HT-29 (cell line): ENCODE measurements around the gene PPP1R14B. TPM values are rescaled to one million over a fixed set of nuclear protein-coding genes. Genes with fewer than 3 reads are reported as not detected.

Experiments
- DNase-seq: peaks from one replicate; pipeline ENCODE4 v3.0.0-alpha.2; 2015; ENCODE audit warnings: low spot score
- total RNA-seq: library from RNA; depleted of rRNA; stranded (reverse); fragments of >200 nt; shearing (Covaris generic); gene quantifications from 2 replicates; pipeline ENCODE4 v1.2.3, GENCODE V29; 2014

The PPP1R14B gene
- total RNA-seq, 1 experiment from 2014 or later: 643 TPM

DNA sequence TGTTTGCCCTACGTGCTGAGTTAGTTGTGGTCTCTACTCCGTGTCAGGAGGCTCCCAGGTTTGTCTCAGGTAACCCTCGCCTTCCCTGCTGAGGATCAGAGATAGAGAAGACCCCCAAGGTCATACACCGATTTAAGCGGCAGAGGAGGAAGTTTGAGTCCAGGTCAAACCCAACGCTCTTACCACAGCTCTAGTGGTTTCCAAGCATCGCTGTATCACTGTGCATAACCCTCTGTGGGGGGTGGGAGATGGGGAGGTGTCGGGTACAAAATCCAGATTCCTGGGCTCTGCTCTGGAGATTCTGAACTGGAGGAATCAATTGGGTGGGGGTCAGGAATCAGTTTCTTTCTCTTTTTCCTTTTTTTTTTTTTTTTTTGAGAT lies 15.8 kb downstream of the PPP1R14B start:
- no peak for DNase-seq

GRCh38 chr11:64230171-64230984 lies 16.4 kb downstream of the PPP1R14B start, which contains the start of gene DNAJC4:
Gene DNAJC4, plus strand, starts transcription at chr11:64230548. Its CDS starts 307 bp downstream, at chr11:64230855.
- DNase-seq: peak; percentile 93

- no peak for DNase-seq
These were observed 17.0 kb downstream of the PPP1R14B start for GRCh38 chr11:64229744-64230170.

- no peak for DNase-seq
These were observed 17.5 kb downstream of the PPP1R14B start for GRCh38 chr11:64229090-64229743.

- no peak for DNase-seq
These were observed 19.3 kb downstream of the PPP1R14B start for GRCh38 chr11:64227405-64227956.

GRCh38 chr11:64226507-64227051 lies 20.2 kb downstream of the PPP1R14B start:
- peak; percentile 59 for DNase-seq

DNA sequence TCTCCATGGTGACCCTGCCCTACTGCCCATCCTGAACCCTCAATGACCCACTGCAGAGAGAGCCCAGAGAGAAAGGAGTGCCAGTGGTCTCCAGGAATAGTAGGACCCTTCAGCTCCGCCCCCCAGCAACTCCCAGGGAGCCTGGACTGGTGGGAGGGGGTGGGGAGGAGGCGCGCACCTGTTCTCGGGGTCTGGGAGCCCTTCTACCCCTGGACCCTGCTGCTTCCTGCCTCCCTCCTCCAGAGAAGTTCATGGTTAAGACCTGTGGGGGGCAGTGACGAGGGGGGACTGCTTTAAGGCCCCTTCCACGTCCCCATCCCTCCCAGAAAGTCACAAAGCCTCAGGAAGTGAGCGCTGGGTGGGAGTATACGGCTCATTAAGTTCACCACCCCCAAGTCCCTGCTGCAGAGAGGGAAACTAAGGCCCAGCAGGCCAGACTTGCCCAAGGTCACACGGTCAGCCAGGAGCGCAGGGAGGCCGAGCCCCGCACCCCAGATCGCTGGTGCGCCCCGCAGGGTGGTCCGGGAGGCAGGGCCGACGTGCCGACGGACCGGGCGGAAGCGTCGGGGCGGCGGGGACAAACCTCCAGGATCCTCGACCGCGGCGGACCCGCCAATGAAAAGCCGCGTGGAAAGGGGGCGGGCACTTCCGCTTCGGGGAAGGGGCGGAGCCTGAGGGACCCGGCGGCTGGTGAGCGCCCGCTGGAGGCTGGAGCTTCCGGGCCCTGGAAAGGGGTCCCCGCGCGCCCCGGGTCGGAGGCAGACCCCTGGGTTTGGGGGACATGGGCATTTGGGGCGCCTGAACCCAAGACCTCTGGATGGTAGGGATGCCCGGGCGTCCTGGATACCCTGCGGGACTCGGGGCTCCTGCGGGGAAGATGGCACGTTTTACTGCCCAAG lies 20.9 kb downstream of the PPP1R14B start, which contains the start of the genes NUDT22 and TRPT1:
Gene NUDT22 (plus strand): TSS at position 667 of the 899 bp plus-strand sequence. CDS start 379 bp downstream, outside the sequence.
Gene TRPT1 (minus strand): TSS at position 579 of the 899 bp plus-strand sequence. CDS start 326 bp downstream, at position 253.
- DNase-seq: peak; percentile 94

- no peak for DNase-seq
These were observed 21.7 kb downstream of the PPP1R14B start for GRCh38 chr11:64224891-64225607.

DNA sequence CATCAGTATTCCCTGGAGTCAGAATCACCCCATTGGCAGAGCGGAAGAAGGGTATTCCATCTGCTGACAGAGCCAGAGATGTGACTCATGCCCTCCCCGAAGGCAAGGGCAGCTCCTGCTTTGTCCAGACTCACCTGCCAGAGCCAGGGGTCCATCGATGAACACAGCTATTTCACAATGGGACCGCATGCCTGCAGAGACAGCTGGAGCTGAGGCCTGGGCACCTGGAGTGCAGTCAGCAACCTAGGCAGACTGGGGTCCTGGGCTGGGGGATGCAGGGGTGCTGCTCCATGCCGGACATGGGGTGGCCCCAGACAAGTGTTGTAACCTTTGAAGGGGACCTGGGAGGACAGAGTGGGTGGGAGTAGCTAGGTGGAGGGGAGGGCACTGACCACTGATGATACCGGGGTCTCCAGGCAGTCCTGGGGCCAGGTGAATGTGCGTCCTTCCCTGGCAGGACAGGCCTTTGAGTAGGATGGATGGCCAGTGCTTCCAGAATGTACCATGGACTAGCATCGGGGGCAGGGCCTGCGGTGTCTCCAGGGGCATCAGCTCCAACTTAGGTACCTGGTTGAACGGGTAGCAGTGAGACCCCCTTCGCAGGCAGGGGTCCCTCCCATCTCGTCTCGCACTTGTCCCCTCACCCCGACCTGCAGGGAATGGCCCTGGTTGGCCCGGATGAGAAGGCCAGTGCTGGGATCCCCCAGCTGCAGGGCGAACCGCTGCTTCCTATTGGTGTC lies 22.4 kb downstream of the PPP1R14B start:
- no peak for DNase-seq

DNA sequence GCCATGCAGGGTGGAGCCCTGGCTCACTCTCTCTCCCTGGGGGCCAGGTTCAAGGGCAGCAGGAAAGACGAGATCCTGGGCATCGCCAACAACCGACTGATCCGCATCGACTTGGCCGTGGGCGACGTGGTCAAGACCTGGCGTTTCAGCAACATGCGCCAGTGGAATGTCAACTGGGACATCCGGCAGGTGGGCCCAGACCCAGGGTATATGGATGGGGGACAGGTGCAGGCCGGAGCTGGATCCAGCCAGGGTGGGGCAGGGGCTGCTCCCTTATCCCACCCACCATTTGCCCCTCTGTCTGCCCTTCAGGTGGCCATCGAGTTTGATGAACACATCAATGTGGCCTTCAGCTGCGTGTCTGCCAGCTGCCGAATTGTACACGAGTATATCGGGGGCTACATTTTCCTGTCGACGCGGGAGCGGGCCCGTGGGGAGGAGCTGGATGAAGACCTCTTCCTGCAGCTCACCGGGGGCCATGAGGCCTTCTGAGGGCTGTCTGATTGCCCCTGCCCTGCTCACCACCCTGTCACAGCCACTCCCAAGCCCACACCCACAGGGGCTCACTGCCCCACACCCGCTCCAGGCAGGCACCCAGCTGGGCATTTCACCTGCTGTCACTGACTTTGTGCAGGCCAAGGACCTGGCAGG lies 23.6 kb downstream of the PPP1R14B start:
- no peak for DNase-seq

GRCh38 chr11:64222651-64223000 lies 24.1 kb downstream of the PPP1R14B start:
- DNase-seq: no peak

DNA sequence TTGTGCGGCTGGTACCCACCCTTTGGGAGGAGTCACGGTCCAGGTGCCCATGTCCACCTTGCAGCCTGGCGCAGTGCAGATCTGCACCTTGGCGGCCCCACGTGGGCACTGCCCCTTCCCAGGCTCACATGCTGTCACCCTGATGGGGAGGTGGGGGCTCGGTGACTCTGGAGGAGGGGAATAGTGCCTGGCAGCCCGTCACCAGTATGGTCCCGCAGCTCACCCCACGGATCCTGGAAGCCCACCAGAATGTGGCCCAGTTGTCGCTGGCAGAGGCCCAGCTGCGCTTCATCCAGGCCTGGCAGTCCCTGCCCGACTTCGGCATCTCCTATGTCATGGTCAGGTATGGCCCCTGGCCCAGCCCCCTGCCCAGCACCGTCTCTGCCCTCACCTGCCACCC lies 25.9 kb downstream of the PPP1R14B start:
- no peak for DNase-seq

- DNase-seq: no peak
These were observed 26.5 kb downstream of the PPP1R14B start for GRCh38 chr11:64220271-64220670.

GRCh38 chr11:64219755-64220154 lies 27.0 kb downstream of the PPP1R14B start:
- no peak for DNase-seq

DNA sequence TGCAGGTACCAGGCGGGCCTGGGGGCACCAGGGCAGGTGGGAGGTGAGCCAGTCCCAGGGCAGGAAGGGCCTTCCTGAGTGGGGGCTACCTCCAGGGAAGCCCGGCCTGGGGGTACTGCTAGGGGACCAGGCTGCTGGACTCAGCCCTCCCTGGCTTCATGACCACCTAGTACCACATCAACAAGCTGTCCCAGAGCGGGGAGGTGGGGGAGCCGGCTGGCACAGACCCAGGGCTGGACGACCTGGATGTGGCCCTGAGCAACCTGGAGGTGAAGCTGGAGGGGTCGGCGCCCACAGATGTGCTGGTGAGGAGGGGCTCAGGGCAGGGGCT lies 27.4 kb downstream of the PPP1R14B start:
- DNase-seq: no peak

GRCh38 chr11:64218628-64219353 lies 28.0 kb downstream of the PPP1R14B start:
- DNase-seq: no peak

DNA sequence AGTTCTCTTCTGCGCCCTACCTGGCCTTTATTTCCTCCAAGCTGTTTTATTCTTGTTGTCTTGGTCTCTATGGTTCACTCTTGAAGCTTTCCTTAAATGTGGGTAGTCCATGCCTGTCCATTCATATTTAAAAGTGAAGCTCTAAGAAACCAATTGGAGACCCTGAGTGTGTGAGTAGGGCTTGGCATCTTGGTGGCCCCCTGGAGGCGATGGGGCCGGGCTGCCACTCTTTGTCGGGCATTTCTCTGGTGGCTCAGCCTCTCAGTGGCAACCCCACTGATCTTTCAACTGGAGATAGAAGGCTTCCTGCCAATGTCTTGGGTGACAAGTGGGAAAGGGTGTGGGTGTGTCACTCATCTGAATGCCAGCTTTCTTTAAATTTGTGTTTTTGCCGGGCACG lies 29.9 kb downstream of the PPP1R14B start:
- DNase-seq: no peak

GRCh38 chr11:64211181-64211872 lies 35.4 kb downstream of the PPP1R14B start:
- DNase-seq: no peak
